NCI-H748 (cell line): ENCODE measurements around the gene WSB2.
A peak's percentile ranks its signal among the peaks of the same experiment; 100 is the strongest.

Experiments used
- DNase-seq: peaks from one replicate; lab custom pipeline; 2025; ENCODE audit not compliant: unreplicated experiment; lab: John Stamatoyannopoulos, UW

WSB2 gene

DNA sequence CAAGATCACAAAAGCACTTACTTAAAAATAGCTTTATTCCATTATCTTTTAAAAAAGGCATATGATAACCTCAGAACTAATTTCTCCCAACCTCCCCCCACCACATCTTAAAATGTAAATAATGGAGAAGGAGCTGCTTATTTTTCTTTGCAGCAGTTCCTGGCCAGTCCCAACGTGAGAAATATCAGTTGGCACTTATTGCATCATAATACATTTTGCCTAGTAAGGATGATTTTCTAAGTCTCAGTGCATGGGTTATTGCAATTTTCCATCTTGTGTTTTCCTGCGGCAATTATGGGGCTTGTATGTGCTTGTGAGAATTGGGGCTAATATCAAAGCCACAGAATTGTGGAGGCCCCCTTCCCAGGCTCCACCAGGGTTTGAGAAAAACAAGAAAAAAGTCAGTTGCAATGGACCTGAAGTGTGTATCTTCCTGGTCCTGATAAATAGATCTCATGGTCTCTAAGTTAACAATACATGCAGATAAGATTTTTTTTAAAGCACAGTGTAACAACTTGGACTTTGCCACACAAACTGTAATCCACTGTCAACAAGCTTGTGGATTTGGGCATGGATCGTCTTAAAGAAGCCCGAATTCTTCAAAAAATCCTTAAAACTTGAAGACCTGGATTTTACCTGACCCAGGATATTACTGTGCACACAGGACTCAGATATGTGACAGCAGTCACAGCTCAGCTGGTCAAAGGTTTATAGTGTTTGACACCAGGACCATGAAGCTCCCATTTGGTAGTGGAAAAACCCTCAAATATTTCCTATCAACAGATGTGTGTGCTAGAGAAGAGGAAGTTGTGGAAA lies 2.8 kb upstream of the WSB2 start:
- DNase-seq: no peak

DNA sequence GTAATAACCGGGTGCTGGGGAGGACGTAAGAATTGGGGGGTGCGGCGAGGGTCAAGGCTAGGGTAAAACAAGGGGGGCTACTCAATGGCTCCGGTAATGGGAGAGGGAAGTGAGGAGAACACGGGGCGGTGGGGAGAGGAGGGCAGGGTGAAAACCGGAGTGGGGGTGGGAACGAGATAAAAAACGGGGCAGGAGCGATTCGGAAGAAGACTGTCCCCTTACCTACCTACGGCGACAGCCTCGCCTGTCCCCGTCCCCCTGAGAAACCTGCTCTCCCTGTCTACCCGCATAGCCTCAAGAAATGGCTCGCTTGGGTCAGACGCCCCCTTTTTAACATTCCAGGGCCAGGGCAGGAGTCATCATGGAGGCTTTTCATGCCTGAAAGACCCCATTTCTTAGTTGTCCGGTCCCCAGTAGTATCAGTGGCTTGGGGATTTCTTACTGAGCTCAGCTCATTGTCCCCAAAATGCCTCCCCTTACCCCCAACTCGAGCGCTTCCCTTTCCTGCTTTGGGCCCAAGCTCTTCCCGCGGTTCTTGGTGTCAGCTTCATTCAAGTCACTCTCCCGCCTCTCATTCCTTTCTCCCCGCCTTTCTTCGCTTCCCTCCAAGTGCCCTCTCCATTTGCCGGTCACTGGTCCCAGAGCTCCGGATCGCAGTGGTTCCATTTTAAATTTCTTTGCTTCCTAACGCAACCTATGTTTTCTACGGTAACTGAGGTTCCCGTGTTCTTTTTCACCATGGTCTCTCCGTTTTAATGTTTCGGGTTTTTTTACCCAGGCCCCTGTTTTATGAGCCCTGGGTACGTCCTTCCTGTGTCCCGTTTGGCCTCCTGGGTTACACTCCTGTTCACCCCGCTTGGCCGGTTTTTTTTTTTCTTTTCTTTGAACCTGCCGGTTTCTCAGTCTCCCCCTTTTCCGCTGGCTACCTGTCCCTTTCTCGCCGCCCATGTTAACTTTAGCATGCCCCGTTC lies 1.2 kb upstream of the WSB2 start:
- DNase-seq: peak; percentile 62

DNA sequence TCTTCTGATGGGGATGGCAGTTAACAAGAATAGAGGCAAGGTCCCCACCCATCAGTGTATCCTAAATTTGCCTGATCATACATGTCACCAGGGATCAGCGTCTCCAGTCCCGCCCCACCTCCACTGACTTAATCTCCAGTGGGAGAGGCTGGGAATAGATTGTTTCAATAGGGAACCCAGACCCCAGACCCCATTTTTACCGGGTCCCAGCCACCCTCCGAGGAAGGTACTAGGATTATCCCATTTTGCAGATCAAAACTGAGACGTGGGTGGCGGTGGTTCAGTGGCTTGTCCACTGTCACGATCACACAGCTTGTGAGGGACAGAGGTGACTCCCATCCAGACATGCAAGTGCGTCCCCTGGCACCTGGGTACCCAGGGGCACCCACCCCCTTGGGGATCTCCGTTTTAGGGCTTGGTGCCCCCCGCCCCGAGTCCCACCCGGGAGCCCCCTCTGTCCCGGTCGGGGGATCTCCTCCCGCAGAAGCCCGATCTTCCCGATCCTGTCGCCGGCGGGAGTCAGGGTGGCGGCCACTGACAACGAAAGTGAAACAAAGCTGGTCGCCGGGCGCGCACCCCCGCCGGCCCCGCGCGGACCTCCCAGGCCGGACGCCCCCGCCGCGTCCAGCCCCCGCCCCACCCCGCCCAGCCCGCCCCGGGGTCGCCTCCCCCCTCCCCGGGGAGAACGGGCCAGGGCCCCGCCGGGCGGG lies 523 bp downstream of the WSB2 start:
- DNase-seq: peak; percentile 46

- DNase-seq: peak; percentile 24
Measured at GRCh38 chr12:118059341-118060191, 1.4 kb downstream of the WSB2 start.

- no peak for DNase-seq
Measured at GRCh38 chr12:118058881-118059280, 2.1 kb downstream of the WSB2 start.

DNA sequence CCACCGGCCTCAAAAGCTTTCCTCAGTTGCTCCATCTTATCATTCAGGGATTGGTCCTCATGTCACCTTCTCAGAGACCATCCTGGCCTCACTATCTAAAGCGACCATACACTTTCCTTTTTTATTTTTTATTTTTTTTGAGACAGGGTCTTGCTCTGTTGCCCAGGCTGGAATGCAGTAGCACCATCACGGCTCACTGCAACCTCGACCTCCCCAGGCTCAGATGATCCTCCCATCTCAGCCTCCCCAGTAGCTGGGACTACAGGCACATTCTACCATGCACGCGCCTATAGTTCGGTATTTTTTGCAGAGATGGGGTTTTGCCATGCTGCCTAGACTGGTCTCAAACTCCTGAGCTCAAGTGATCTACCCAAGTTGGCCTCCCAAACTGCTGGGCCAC lies 2.8 kb downstream of the WSB2 start:
- no peak for DNase-seq

DNA sequence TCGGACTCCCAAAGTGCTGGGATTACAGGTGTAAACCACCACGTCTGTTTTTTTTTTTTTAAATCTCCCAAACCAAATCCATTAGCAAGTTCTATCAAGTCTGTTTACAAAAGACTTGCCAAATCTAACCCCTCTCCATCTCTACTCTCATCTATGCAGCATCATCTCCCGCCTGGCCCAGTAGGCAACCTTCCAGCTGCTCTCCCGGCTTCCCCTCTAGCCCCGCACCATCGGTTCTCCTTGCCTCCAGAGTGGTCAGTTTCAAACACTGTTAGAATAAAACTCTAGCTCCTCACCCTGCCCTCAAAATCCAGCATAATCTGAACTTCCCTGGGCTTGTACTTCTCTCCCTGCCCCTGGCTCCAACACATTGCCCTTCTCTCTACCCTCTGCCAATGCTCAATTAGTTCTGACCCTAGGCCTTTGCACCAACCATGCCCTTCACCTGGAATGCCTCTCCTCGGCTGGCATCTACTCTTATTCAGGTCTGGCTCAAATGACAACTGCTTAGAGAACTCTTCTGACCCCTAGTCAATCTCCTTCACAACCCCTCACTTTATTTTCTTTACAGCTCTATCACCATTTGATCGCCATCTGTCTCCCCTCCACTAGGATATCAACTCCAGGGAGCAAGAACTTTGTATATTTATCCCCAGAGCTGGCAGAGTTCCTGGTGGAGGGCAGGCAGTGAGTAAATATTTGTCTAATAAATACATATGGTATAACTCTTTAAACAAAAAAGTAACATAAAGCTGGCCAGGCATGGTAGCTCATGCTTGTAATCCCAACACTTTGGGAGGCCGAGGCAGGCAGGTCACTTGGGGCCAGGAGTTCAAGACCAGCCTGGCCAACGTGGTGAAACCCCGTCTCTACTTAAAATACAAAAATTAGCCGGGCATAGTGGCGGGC lies 4.9 kb downstream of the WSB2 start:
- DNase-seq: no peak

DNA sequence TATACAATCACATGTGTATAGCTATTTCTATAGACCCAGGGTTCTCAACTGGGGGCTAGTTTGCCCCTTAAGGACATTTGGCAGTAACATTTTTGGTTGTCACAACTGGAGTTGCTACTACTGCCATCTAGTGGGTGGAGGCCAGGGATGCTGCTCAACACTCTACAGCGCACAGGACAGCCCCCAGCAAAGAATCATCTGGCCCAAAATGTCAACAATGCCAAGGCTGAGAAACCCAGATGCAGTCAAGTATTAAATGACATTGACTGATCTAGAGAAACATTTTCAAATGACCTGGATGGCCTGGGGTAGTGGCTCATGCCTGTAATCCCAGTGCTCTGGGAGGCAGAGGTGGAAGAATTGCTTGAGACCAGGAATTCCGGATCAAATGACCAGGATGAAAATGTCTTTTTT lies 5.8 kb downstream of the WSB2 start:
- DNase-seq: peak; percentile 68

GRCh38 chr12:118053071-118053985 lies 7.7 kb downstream of the WSB2 start:
- no peak for DNase-seq

DNA sequence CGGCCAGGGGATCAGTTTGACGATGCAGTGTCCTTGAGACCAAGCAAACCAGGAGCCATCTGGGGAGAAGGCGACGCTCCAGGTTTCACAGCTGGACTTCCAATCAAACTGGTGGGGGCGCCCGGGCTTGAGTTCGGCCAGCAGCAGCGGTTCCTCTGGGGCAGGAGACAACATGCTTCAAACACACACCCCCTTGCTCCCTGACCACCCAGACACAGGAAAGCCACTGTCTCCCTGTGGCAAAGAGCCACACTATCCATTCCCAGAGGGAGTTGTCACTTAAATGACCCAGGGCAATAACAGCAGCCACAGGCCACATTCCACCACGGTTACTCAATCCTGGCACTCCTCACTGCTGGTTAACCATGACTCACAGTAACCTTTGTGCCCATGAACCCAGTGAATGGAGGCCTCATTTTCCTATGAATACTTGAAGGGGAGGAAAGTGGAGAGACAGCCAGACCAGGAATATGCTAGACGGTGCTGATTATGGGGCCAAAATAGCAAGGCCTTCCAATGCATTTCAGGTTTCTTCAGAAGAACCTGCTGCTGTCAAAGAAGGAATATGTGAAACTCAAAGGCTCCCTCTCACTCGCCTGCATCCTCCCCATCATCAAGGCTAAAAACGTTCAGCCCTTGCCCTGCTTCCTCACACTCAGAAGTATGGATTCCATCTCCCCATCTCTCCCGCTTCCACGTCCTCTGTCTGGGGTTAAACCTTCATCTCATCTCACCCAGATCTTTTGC lies 8.5 kb downstream of the WSB2 start:
- DNase-seq: no peak

- DNase-seq: no peak
Measured at GRCh38 chr12:118050972-118051910, 9.7 kb downstream of the WSB2 start.

DNA sequence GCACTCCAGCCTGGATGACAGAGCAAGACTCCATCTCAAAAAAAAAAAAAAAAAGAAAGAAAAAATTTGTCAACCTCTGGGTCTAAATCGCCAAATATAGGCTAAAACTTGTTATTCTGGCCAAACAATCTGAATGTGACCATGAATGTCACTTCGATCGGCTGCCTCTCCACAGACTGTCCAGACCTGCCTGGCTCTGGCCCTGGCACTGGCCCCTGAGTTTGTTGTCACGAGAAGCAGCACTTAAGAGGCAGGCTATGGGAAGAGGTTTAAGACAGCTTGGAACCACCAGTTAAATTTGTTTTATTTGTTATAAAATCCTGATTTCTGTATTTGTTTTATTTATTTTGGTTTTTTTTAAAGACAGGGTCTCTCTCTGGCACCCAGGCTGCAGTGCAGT lies 14.5 kb downstream of the WSB2 start:
- no peak for DNase-seq

DNA sequence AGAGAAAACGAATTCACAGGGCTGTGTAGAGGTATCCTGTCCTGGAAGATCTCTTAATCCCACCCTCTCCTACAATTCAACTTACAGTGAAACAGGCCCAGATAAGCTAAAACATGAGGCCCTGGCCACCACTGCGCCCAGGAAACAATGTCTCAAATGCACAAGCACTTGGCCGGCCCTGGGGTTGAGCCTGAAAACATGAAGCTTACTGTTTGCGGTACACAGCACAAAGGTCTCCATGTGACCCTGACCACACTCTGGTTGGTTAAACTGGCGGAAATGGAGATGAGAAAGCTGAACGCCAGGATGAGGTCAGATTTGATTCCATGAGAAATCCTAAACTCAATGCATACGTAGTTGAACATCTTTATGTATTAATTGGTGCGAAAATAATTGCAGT lies 16.4 kb downstream of the WSB2 start:
- DNase-seq: no peak

- no peak for DNase-seq
Measured at GRCh38 chr12:118044075-118044474, 16.9 kb downstream of the WSB2 start.

- DNase-seq: no peak
Measured at GRCh38 chr12:118042091-118042490, 18.9 kb downstream of the WSB2 start.

DNA sequence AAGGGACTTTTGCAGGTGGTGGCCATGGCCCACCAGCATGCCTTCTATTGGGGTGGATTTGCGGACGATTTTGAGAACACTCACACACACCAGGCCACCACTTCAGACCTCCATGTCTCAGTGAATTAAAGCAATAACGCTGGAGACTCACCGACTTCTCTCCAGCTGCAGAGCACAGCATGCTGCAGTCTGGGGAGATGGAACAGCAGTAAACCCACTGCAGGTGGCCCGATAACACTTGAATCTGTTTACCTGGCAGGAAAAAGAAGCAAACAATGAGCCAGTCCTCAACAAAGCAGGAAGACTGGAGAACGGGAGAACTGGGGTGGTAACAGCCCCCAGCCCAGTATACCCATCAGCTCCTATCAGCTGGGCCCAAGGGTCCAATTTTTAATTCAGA lies 22.8 kb downstream of the WSB2 start:
- DNase-seq: peak; percentile 3
